K562 treated with DMSO at 1 percent for 48 hours (cell line): ENCODE results near the gene ZNF415. TPM values are rescaled to one million over a fixed set of nuclear protein-coding genes. Genes with fewer than 3 reads are reported as not detected.

Experiments
- total RNA-seq: library from RNA; unstranded; fragments of 300-600 nt; gene quantifications from 2 replicates; pipeline ENCODE4 v1.2.3, GENCODE V29; 2022; ENCODE audit warnings: low replicate concordance; ENCODE audit errors: extremely low read depth

ZNF415 gene
- total RNA-seq = not detected in 2 replicates

DNA sequence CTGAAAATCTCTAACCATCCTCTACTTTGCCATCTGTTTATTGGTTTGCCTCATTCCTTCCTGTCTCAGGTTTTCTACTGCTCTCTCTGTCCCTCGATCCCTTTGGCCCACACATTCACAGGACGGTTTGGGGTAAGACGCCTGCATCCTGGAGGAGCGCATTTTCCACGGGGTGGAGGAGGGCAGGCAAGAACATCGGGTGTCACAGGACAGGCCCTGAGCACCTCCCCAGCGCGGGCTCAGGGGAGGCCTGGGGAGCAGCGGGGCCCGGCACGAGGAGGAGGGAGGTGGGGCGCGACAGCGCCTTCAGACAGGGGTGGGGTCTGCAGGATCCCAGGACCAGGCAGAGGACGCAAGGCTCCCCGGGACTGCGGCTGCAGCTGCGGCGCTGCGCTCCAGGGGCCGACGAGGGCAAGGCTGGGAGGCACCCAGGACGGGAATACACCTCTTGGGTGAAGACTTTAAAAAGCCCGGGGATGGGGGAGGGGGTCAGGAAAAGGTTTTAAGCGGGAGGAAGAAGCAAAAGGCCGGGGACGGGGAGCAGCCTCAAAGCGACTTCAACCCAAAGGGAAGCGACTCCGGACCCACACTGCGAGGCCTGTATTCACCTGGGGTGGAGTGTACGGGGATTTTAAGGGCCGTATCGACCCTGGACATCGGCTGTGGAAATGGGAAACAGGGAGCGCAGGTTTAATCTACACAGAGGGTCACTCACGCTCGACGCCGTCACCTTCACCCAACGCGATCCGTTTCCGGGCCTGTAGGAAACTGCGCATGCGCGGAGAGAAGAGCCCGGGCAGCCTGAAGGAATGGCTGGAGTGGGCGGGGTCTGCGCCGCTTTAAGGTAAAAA, at the start of gene ZNF415:
Gene ZNF415, minus strand, starts transcription at position 770 of the 851 bp plus-strand sequence. CDS start 10,234 bp downstream, outside the sequence.

DNA sequence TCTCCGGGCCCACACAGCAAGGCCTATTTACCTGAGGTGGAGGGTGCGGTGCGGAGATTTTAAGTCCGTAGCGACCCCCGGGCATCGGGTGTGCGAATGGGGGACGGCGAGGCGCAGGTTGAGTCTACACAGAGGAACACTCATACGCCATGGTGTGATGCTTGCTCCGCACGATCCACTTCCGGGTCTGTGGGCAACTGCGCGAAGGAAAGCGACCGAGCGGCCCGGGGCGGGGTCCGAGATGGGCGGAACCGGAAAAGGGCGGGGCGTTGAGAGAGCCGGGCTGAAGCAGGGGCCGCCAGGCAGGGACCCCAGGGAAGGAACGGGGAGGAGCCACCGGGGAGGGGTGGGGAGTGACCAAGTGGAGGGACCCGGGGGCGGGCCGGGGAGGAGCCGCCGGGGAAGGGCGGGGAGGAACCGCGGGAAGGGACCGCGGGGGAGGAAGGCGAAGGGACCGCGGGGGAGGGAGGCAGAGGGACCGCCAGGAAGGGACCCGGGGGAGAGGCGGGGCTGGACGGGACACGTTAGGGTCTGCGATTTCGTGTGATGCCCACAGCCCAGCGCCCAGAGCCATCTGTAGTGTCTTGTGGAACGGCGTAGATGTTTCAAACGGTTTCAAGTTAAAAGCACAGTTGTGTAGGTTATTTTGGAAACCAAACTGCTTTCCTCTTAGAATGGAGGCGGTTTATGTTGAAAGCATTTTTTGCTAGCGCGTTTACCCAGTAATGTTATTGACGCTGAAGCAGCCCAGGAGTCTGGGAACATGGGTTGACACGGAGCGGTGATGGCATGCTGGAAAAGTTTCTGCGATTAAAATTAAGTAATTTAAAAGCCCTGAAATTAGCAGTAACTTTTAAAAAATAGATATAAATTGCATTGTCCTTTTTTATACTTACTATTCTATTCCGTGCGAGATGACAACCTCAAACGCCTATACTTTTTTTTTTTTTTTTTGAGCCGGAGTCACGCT, 29.2 kb downstream of the ZNF415 start, which contains the start of gene ZNF160:
Gene ZNF160, minus strand, starts transcription at position 189 of the 970 bp plus-strand sequence. CDS start 17,146 bp downstream, outside the sequence.

Other genes starting within 250 kb of the ZNF415 start
- gene ZNF320, start 235.3 kb downstream of the ZNF415 start, total RNA-seq = not detected in 2 replicates
- not detected in 2 replicates for gene ZNF888, start 209.5 kb downstream of the ZNF415 start, total RNA-seq
- gene ZNF816, start 170.0 kb downstream of the ZNF415 start, total RNA-seq = not detected in 2 replicates
- gene ERVV-1, start 119.0 kb downstream of the ZNF415 start, total RNA-seq = not detected in 2 replicates
- gene ERVV-2, start 88.2 kb downstream of the ZNF415 start, total RNA-seq = not detected in 2 replicates
- gene ZNF160, start 29.5 kb downstream of the ZNF415 start, total RNA-seq = not detected in 2 replicates
- gene ZNF347, start 26.1 kb upstream of the ZNF415 start, total RNA-seq = not detected in 2 replicates
- gene ZNF665, start 60.4 kb upstream of the ZNF415 start, total RNA-seq = not detected in 2 replicates
- gene ZNF677, start 122.0 kb upstream of the ZNF415 start, total RNA-seq = not detected in 2 replicates
- not detected in 2 replicates for gene VN1R2, start 125.4 kb upstream of the ZNF415 start, total RNA-seq
- not detected in 2 replicates for gene VN1R4, start 134.8 kb upstream of the ZNF415 start, total RNA-seq
- not detected in 2 replicates for gene ZNF845, start 200.8 kb upstream of the ZNF415 start, total RNA-seq
- not detected in 2 replicates for gene ZNF525, start 232.8 kb upstream of the ZNF415 start, total RNA-seq